ENCODE results near the gene PAX7. TPM values are rescaled to one million over a fixed set of nuclear protein-coding genes. Genes with fewer than 3 reads are reported as not detected.
A peak's percentile ranks its signal among the peaks of the same experiment; 100 is the strongest.
"Not testable (repeated sequence)": the region's sequence is repeated elsewhere in the genome, so short reads cannot be mapped to it uniquely, and the experiment has no call there.

The PAX7 gene
- total RNA-seq, result not detected

DNA sequence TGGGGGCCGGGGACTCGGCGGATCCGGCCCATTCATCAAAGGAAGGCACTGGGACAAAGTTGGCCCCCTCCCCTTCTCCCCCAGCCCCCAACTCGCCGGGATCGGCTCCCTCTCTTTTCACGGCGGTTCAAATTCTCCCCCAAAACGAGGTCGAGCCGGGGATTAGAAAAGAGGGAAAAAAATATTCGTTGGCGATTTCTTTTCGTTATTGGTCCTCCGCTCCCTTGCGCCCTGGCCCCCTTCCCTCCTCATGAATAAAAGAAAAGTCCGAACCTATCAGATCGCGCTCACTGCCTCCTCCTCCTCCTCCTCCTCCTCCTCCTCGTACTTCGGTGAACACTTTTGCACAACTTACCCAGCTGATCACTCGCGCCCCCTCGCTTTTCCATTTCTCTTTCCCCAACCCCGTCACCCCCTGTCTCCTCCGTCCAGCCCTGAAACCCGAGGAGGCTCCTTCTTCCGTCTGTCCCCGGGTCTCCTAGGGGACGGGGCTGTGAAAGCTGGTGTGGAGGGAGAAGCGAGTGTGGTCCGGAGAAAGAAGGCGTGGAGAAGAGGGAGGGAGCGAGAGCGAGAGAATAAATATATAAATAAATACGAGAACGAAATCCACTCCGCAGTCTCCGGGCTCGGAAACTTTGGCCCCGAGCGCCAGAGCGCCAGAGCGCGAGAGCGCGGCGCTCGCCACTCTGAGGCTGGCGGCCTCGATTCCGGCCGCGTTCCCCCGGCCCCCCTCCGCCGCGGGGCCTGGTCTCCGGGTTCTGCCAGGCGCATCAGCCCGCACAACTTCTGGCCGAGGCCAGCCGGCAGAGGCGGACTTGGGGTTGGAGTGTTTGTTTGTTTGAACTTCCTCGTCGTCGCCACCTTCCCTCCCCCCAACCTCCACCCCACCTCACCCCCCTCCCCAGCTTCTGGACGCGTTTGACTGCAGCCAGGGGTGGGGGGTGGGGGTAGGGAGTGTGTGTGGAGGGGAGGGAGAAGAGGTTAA lies at the start of gene PAX7:
Gene PAX7 (plus strand): TSS at position 336 of the 985 bp plus-strand sequence. CDS start 758 bp downstream, outside the sequence.
- peak within 1 kb of the TSS; percentile 56 for H3K27ac Mint-ChIP-seq
- ATAC-seq, result no peak

DNA sequence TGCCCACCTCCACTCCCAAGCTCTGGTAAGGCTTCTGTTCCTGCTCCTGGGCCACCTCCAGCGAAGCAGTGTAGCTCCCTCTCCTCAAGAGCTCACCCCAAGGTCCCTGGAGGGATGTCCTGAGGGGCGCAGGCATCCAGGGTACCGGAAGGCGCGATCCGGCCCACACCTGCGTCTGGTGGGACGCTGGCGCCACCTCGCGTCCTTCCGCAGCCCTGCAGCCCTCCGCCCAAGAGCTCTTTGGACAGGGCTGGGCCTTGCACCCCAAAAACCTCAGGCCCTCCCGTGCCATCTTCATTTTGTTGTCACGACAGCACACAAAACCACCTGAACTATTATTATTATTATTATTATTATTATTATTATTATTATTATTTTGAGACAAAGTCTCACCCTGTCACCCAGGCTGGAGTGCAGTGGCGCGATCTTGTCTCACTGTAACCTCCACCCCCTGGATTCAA lies 49.2 kb upstream of the PAX7 start:
- Mint-ChIP-seq H3K4me1 (no peaks in the 10 kb centered on the region), H3K27ac (no peak overlapping the region), H3K4me3 (no peak overlapping the region), H3K27me3 (peaks cover 4% of the 10 kb centered on the region), H3K36me3 (no peaks in the 10 kb centered on the region), H3K9me3 (ENCODE audit: low read depth) (no peaks in the 10 kb centered on the region)
- ATAC-seq (peak; percentile 58), DNase-seq (peak; percentile 51)
- CTCF ChIA-PET, result interaction anchor here (0.6 to 2.9 kb wide), 11 partner anchors 22 to 999 kb away, joined by 3 to 15 read pairs (median 4); no protein-coding TSS in a partner anchor

More for the DNA sequence above, at the start of gene PAX7:
- no peak for DNase-seq
- Mint-ChIP-seq H3K4me1 (no peaks in the 10 kb centered on the region), H3K27me3 (peaks cover 94% of the 10 kb centered on the region), H3K36me3 (peaks cover 2% of the 10 kb centered on the region), H3K9me3 (ENCODE audit: low read depth) (no peaks in the 10 kb centered on the region), H3K4me3 (no peak within 1 kb of the TSS)
- CTCF ChIA-PET, result no interaction called here

DNA sequence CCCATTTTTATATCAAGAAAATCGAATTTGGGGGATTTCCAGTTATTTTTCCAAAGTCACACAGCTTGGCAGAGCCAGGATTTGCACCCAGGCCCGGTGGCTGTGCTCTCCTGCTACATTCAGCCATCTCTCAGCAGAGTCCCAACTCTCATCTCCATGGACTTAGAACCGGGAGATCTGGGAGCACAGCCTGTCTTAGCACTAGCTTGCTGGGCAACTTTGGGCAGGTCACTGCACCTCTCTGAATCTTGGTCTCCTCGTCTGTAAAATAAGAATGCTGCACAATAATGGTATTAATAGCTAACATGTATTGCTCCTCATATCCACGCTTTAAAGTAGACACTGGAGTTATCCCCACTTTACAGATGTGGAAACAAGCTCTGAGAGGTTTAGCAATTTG lies 47.8 kb upstream of the PAX7 start:
- ATAC-seq, result no peak
- no peaks in the 10 kb centered on the region for H3K36me3 Mint-ChIP-seq
- H3K27me3 Mint-ChIP-seq, result peaks cover 4% of the 10 kb centered on the region
- CTCF ChIA-PET, result interaction anchor here (1.4 to 2.9 kb wide), 2 partner anchors 25 to 922 kb away, joined by 3 to 11 read pairs; no protein-coding TSS in a partner anchor
- no peaks in the 10 kb centered on the region for H3K4me1 Mint-ChIP-seq
- H3K4me3 Mint-ChIP-seq, result no peak overlapping the region
- DNase-seq, result no peak
- H3K27ac Mint-ChIP-seq, result no peak overlapping the region
- no peaks in the 10 kb centered on the region for H3K9me3 Mint-ChIP-seq (ENCODE audit: low read depth)

DNA sequence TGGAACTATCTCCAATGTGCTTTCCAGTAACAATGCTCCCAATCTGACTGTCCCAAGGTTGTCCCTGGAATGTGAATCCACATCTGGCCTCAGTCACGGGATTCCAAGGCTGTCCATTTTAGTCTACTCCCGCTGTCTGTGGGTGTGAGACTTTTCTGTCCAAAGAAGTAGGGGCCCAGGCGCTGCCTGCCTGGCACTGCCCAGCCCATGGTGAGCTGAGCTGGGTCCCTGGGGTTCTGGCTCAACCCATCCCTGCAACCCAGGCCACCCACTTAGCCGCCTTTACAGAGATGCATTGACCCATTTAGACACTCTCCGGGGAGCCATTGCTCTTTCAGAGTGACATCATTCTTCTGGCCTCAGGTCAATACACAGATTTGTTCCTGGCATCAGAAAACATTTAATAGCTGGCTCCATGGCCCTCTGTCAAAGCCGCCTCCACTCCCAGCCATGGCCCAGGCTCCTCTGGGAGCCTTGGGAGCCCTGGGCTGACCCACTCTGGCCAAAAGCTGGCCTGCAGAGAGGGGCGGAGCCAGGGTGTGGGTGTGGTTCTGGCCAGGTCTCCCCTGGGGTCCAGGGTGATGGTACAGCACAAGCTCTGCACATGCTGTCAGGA lies 47.2 kb upstream of the PAX7 start:
- H3K4me1 Mint-ChIP-seq, result no peaks in the 10 kb centered on the region

DNA sequence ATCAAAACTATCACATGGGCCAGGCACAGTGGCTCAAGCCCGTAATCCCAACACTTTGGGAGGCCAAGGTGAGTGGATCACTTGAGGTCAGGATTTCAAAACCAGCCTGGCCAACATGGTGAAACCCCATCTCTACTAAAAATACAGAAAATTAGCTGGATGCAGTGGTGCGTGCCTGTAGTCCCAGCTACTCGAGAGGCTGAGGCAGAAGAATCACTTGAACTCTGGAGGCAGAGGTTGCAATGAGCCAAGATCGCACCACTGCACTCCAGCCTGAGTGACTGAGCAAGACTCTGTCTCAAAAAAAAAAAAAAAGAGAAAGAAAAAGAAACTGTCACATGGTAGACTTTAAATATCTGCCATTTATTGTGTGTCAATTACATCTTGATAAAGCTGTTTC lies 44.6 kb upstream of the PAX7 start:
- CTCF ChIA-PET; H3K36me3 Mint-ChIP-seq; H3K4me3 Mint-ChIP-seq; DNase-seq; H3K27me3 Mint-ChIP-seq; H3K4me1 Mint-ChIP-seq; ATAC-seq; H3K9me3 Mint-ChIP-seq (ENCODE audit: low read depth); H3K27ac Mint-ChIP-seq: not testable (repeated sequence)

More for the DNA sequence above, 47.2 kb upstream of the PAX7 start:
- H3K27ac Mint-ChIP-seq, result no peak overlapping the region
- H3K27me3 Mint-ChIP-seq, result peaks cover 4% of the 10 kb centered on the region
- ATAC-seq, result no peak
- H3K36me3 Mint-ChIP-seq, result no peaks in the 10 kb centered on the region
- no peak for DNase-seq
- CTCF ChIA-PET, result interaction anchor here (1.4 to 2.9 kb wide), 2 partner anchors 26 to 922 kb away, joined by 3 to 11 read pairs; no protein-coding TSS in a partner anchor
- no peak overlapping the region for H3K4me3 Mint-ChIP-seq
- no peaks in the 10 kb centered on the region for H3K9me3 Mint-ChIP-seq (ENCODE audit: low read depth)

DNA sequence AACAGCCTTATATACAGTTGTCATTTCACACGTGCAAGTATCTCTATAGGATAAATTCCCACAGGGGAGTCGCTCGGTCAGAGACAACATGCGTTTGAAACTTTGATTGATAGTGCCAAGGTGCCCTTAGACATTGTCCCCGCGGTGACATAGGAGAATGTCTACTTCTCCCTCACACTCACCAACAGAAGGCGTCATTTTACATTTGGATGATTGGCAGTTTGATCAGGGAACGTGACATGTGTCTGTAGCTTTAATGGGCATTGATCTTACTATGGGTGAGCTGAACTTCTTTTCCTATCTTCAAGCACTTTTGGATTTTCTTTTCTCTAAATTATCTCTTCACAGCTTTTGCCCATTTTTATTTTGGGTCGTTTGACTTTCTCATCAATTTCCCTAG lies 42.6 kb upstream of the PAX7 start:
- H3K9me3 Mint-ChIP-seq (ENCODE audit: low read depth), result no peaks in the 10 kb centered on the region
- H3K4me1 Mint-ChIP-seq, result no peaks in the 10 kb centered on the region
- H3K4me3 Mint-ChIP-seq, result no peak overlapping the region
- no peak for ATAC-seq
- no peak for DNase-seq
- H3K36me3 Mint-ChIP-seq, result no peaks in the 10 kb centered on the region
- CTCF ChIA-PET, result interaction anchor here (0.9 to 1.4 kb wide), 2 partner anchors 9 to 13 kb away, joined by 3 to 8 read pairs; no protein-coding TSS in a partner anchor
- H3K27ac Mint-ChIP-seq, result no peak overlapping the region
- peaks cover 4% of the 10 kb centered on the region for H3K27me3 Mint-ChIP-seq

DNA sequence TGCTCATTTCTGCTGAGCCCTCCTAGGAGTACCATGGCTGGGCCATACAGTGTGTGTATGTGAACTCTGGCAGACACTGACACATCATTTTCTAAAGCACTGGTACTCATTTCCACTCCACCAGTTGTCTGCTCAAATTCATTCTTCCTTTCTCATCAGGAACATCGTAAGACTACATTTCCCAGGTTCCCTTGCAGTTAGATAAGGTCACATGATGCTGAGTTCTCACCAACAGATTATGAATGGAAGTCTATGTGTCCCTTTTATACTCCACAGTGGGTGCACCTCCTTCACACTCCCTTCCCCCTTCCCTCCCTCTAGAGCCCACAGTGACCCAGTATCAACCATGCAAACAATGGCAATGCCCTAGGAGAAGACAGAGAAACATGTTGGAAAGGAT lies 38.3 kb upstream of the PAX7 start:
- ATAC-seq (no peak), DNase-seq (no peak)
- Mint-ChIP-seq H3K4me1 (no peaks in the 10 kb centered on the region), H3K27ac (no peak overlapping the region), H3K36me3 (no peaks in the 10 kb centered on the region), H3K27me3 (peaks cover 7% of the 10 kb centered on the region), H3K9me3 (ENCODE audit: low read depth) (no peaks in the 10 kb centered on the region), H3K4me3 (no peak overlapping the region)
- CTCF ChIA-PET, result no interaction called here

DNA sequence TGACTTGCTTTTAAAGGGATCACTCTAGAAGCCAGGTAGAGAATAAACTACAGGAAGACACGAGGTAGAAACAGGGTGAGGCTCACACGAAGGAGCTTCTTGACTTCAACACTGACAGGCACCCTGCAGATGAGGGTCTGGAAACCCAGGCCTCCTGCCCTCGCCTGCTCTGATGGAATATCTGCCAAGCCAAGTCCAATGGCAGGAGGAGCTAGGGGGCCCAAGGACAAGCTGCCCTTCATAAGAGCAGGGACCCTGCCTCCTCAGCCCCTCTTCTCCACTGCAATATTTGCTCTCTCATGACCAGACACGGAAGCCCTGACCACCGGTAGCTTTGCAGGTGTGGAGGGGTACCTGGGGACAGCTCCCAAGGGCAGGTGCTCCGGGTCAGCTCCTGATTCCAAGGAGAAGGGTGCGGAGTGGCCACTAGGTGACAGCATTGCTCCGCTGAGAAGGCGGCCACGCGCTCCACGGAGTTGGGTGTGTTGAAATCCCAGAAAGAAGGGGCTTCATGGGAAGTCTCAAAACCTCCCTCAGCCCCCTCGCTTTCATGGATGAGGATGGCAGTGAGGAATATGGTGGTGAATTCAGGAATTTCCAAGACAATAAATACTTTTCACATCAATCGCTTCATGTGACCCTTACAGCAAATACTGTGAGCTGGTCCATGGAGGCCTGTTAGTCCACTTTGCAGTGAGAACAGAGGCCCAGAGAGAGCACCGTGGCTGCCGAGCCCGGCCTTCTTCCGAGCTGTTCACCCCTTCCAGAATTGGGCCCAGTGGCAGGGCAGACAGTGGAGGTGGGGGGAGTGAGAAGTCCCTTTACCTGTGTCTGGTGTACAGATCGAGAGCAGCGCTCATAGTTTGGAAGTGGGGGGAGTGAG lies 33.2 kb upstream of the PAX7 start:
- Mint-ChIP-seq H3K4me3 (no peak overlapping the region), H3K9me3 (ENCODE audit: low read depth) (peaks cover 4% of the 10 kb centered on the region), H3K36me3 (no peaks in the 10 kb centered on the region), H3K27ac (no peak overlapping the region), H3K27me3 (peaks cover 30% of the 10 kb centered on the region), H3K4me1 (no peaks in the 10 kb centered on the region)
- DNase-seq (peak; percentile 56), ATAC-seq (peak; percentile 64)
- CTCF ChIA-PET, result interaction anchor here (0.7 to 1.8 kb wide), 16 partner anchors 8 to 277 kb away, joined by 3 to 20 read pairs (median 3); no protein-coding TSS in a partner anchor

DNA sequence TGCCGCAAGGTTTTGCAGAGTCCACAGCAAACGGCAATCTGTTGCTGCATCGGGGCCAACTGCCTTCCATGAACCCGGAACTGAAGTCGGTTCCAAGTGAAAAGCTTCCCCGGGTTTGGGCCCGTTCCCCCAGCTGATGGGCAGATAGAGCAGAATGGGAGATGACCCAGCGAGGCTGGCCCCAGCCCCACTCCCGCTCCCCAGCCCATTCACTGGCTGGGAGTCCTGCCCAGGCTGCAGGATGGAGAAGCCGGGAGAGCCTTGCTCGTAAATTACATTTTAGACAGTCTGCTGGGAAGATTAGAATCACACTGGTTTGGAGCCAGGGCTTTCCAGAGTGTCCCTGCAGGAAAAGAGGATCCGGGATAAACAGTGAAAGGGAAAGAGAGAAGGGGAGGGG lies 31.6 kb upstream of the PAX7 start:
- H3K36me3 Mint-ChIP-seq, result no peaks in the 10 kb centered on the region
- DNase-seq (no peak), ATAC-seq (no peak)
- H3K4me1 Mint-ChIP-seq, result no peaks in the 10 kb centered on the region
- peaks cover 26% of the 10 kb centered on the region for H3K27me3 Mint-ChIP-seq
- peaks cover 4% of the 10 kb centered on the region for H3K9me3 Mint-ChIP-seq (ENCODE audit: low read depth)
- H3K4me3 Mint-ChIP-seq, result no peak overlapping the region
- no peak overlapping the region for H3K27ac Mint-ChIP-seq
- CTCF ChIA-PET, result no interaction called here

DNA sequence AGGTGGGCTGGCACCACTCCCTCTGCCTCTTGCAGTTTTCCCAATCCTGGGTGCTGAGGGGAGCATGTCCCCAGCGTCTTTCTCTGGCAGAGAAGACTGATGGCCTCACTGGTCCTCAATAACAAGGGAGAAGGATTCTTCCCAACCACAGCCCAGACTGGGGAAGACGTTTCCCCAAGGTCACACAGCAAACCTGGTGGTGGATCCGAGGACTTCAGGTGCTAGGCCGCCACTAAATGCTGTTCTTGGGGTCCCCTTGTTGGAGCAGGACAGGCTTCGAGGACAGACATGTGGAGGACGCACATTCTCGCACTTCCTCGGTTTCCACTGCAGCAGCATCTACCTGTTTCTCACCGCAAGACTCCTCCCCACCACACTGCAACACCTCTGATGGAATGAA lies 30.9 kb upstream of the PAX7 start:
- Mint-ChIP-seq H3K4me1 (no peaks in the 10 kb centered on the region), H3K27ac (no peak overlapping the region), H3K36me3 (no peaks in the 10 kb centered on the region), H3K4me3 (no peak overlapping the region), H3K9me3 (ENCODE audit: low read depth) (peaks cover 4% of the 10 kb centered on the region), H3K27me3 (peaks cover 26% of the 10 kb centered on the region)
- CTCF ChIA-PET, result no interaction called here
- ATAC-seq (no peak), DNase-seq (no peak)

DNA sequence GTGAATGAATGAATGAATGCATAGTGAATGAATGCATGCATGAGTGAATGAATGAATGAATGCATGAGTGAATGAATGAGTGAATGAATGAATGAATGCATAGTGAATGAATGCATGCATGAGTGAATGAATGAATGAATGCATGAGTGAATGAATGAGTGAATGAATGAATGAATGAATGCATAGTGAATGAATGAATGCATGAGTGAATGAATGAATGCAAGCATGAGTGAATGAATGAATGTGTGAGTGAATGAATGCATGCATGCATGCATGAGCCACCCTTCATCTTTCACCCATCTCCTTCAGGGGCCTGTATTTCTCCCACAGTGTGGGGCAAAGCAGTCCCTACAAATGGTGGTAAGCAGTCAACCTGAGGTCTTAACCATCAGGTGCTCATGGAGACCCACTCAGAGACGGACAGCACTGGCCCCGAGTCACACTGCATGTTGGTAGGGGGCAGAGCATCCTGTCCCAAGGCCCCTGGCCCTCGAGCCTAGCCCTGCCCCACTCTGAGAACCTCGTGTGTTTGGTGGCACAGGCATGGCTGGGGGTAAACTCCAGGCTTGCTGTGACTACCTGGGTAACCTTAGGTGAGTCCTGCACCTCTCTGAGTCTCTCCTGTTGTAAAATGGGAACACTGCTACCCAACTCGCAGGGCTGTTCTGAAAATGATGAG lies 28.0 kb upstream of the PAX7 start:
- peaks cover 4% of the 10 kb centered on the region for H3K9me3 Mint-ChIP-seq (ENCODE audit: low read depth)
- no peak overlapping the region for H3K4me3 Mint-ChIP-seq
- no peak overlapping the region for H3K27ac Mint-ChIP-seq
- H3K4me1 Mint-ChIP-seq, result no peaks in the 10 kb centered on the region
- H3K27me3 Mint-ChIP-seq, result peaks cover 20% of the 10 kb centered on the region
- no peaks in the 10 kb centered on the region for H3K36me3 Mint-ChIP-seq
- ATAC-seq (no peak), DNase-seq (no peak)
- CTCF ChIA-PET, result interaction anchor here (1.8 kb wide), 1 partner anchor 21 kb away, joined by 6 read pairs; no protein-coding TSS in a partner anchor

DNA sequence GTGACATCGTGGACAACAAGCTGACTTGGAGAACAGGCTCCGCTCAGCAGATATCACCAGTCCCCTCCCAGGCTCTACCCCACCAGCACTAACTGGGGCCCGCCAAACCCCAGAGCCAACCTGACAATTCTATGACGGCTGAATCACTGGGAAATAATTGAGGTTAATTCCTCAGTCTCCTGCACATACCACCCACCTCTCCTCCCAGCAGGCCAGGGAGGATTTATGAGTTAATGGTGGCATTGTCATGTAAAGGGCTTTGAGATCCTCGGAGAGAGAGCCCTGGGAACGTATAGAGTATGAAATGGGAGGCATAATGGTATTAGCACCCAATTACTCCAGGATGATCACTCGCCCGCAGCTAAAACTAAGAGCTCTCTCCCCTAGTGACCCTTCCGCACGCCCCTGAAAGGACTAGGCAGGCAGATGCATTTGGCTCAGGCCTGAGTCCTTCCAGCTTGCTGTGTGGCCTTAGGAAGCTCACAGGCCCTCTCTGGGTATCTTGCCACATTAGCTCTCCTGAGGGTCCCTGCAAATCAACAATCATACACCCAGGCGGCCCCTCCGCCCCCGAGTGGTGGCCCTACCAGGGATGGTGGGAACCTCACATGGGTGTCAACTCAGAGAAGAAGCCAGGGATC lies 27.3 kb upstream of the PAX7 start:
- no peak overlapping the region for H3K27ac Mint-ChIP-seq
- peaks cover 4% of the 10 kb centered on the region for H3K9me3 Mint-ChIP-seq (ENCODE audit: low read depth)
- H3K27me3 Mint-ChIP-seq, result peaks cover 16% of the 10 kb centered on the region
- CTCF ChIA-PET, result interaction anchor here (1.8 kb wide), 1 partner anchor 22 kb away, joined by 6 read pairs; no protein-coding TSS in a partner anchor
- ATAC-seq (no peak), DNase-seq (no peak)
- H3K4me3 Mint-ChIP-seq, result no peak overlapping the region
- H3K36me3 Mint-ChIP-seq, result no peaks in the 10 kb centered on the region
- H3K4me1 Mint-ChIP-seq, result no peaks in the 10 kb centered on the region
